SK-N-SH (cell line): Measurements from ENCODE around the gene GLB1L3. TPM values are rescaled to one million over a fixed set of nuclear protein-coding genes. Genes with fewer than 3 reads are reported as not detected.

ENCODE experiments used
- CTCF ChIA-PET: fragments of 300-600, 350-600 bp; formaldehyde crosslinking; extraction: SDS; loops from one replicate; lab custom pipeline; 2021; lab: Yijun Ruan, JAX
- POLR2A ChIA-PET: fragments of 350-600 bp; sonication (Branson Sonifier 250); formaldehyde crosslinking; extraction: SDS; loops from one replicate; lab custom pipeline; 2020; ENCODE audit warnings: antibody characterized with exemption, inconsistent platforms; lab: Yijun Ruan, JAX
- DNase-seq: peaks from one replicate; pipeline ENCODE4 v3.0.0; 2012
- H2AFZ ChIP-seq: fragments of 200-600 bp; sonication (generic); 2 replicates; pipeline ENCODE4 v1.8.1; 2016; ENCODE audit warnings: antibody characterized with exemption, mild to moderate bottlenecking, low read depth
- H3F3A ChIP-seq: fragments of 200-600 bp; sonication (generic); replicated peaks from 2 replicates; pipeline ENCODE3; 2016; ENCODE audit warnings: antibody characterized with exemption, mild to moderate bottlenecking; ENCODE audit not compliant: insufficient read depth
- H3K27ac ChIP-seq, 2 experiments: fragments of 200-500 bp in 1 of 2; fragments of 200-600 bp in 1 of 2; sonication (Bioruptor generic) in 1 of 2; sonication (generic), shearing (Covaris generic) in 1 of 2; 2 replicates each; pipeline versions ENCODE4 v1.5.1 to v1.6.1; 2014 to 2016; ENCODE audit warnings: low read depth in 2 of 2, inconsistent platforms in 1 of 2, low read length in 1 of 2, mild to moderate bottlenecking in 1 of 2, mixed read lengths in 1 of 2
- H3K27me3 ChIP-seq: fragments of 200-600 bp; sonication (generic), shearing (Covaris generic); 2 replicates; pipeline ENCODE4 v1.6.1; 2016; ENCODE audit warnings: mixed run types; ENCODE audit not compliant: insufficient read depth
- H3K36me3 ChIP-seq, 2 experiments: fragments of 200-500 bp in 1 of 2; fragments of 200-600 bp in 1 of 2; sonication (Bioruptor generic) in 1 of 2; sonication (generic) in 1 of 2; replicated peaks in 1 of 2; 2 replicates each; pipeline versions ENCODE3 to v1.5.1; 2014 to 2016; ENCODE audit warnings: low read length in 1 of 2, mild to moderate bottlenecking in 1 of 2; ENCODE audit not compliant: insufficient read depth in 2 of 2, control insufficient read depth in 1 of 2
- H3K4me1 ChIP-seq, 2 experiments: fragments of 200-500 bp in 1 of 2; fragments of 200-600 bp in 1 of 2; sonication (Bioruptor generic) in 1 of 2; sonication (generic), shearing (Covaris generic) in 1 of 2; 2 replicates each; pipeline versions ENCODE4 v1.5.1 to v1.6.1; 2014 to 2016; ENCODE audit warnings: low read depth in 1 of 2, low read length in 1 of 2, mixed run types in 1 of 2; ENCODE audit not compliant: insufficient read depth in 2 of 2, control insufficient read depth in 1 of 2
- H3K4me2 ChIP-seq: fragments of 200-600 bp; sonication (generic), shearing (Covaris generic); 2 replicates; pipeline ENCODE4 v1.6.1; 2017; ENCODE audit warnings: mixed run types
- H3K4me3 ChIP-seq, 2 experiments: fragments of 200-500 bp in 1 of 2; fragments of 200-600 bp in 1 of 2; sonication (Bioruptor generic) in 1 of 2; sonication (generic), shearing (Covaris generic) in 1 of 2; 2 replicates each; pipeline versions ENCODE4 v1.5.1 to v1.8.1; 2014 to 2016; ENCODE audit warnings: low read depth in 2 of 2, inconsistent platforms in 1 of 2, low read length in 1 of 2, mild to moderate bottlenecking in 1 of 2, mixed read lengths in 1 of 2, moderate library complexity in 1 of 2
- H3K79me2 ChIP-seq: fragments of 200-600 bp; sonication (generic); 2 replicates; pipeline ENCODE4 v1.8.1; 2017; ENCODE audit warnings: mild to moderate bottlenecking; ENCODE audit not compliant: insufficient read depth
- H3K9ac ChIP-seq: fragments of 200-600 bp; sonication (generic); 2 replicates; pipeline ENCODE4 v1.6.1; 2017; ENCODE audit warnings: mixed run types
- H3K9me2 ChIP-seq: fragments of 200-600 bp; sonication (generic); 2 replicates; pipeline ENCODE4 v1.6.1; 2017; ENCODE audit warnings: mixed run types
- H3K9me3 ChIP-seq: fragments of 200-600 bp; sonication (generic); 2 replicates; pipeline ENCODE4 v1.6.1; 2017; ENCODE audit warnings: mixed run types, mild to moderate bottlenecking, moderate library complexity
- H4K20me1 ChIP-seq: fragments of 200-600 bp; sonication (generic); 2 replicates; pipeline ENCODE4 v1.6.1; 2017; ENCODE audit warnings: mild to moderate bottlenecking, mixed run types; ENCODE audit not compliant: insufficient read depth
- ELF1 ChIP-seq: IDR thresholded peaks from 2 replicates; pipeline ENCODE4 v1.4.0; 2012
- EP300 ChIP-seq, 2 experiments: IDR thresholded peaks; 2 replicates each; pipeline versions ENCODE4 v1.4.0 to v1.6.1; 2012; ENCODE audit warnings: borderline replicate concordance in 1 of 2, low read depth in 1 of 2, low read length in 1 of 2
- EZH2phosphoT487 ChIP-seq: fragments of 200-600 bp; sonication (generic); IDR thresholded peaks from 2 replicates; pipeline ENCODE4 v1.6.1; 2017; ENCODE audit warnings: low read depth, mixed run types, mild to moderate bottlenecking, antibody characterized with exemption, moderate library complexity, borderline replicate concordance
- FOSL2 ChIP-seq: IDR thresholded peaks from 2 replicates; pipeline ENCODE4 v1.4.0; 2012; ENCODE audit warnings: low read depth, mild to moderate bottlenecking, moderate library complexity, borderline replicate concordance
- GABPA ChIP-seq: IDR thresholded peaks from 2 replicates; pipeline ENCODE4 v1.4.0; 2012; ENCODE audit warnings: low read depth, mild to moderate bottlenecking
- MXI1 ChIP-seq: IDR thresholded peaks from 2 replicates; pipeline ENCODE4 v1.6.1; 2012; ENCODE audit warnings: mild to moderate bottlenecking, low read depth, low read length, improper control_type of control experiment
- NFIC ChIP-seq: IDR thresholded peaks from 2 replicates; pipeline ENCODE4 v1.4.0; 2012; ENCODE audit warnings: borderline replicate concordance
- NRF1 ChIP-seq: IDR thresholded peaks from 2 replicates; pipeline ENCODE4 v1.6.1; 2012; ENCODE audit warnings: low read depth, mild to moderate bottlenecking, low read length
- RFX5 ChIP-seq: IDR thresholded peaks from 2 replicates; pipeline ENCODE4 v1.6.1; 2012; ENCODE audit warnings: mild to moderate bottlenecking, improper control_type of control experiment, low read length
- SIN3A ChIP-seq: IDR thresholded peaks from 2 replicates; pipeline ENCODE4 v1.6.1; 2012; ENCODE audit warnings: low read depth, mild to moderate bottlenecking, low read length, moderate library complexity, borderline replicate concordance
- SMC3 ChIP-seq: IDR thresholded peaks from 2 replicates; pipeline ENCODE4 v1.6.1; 2012; ENCODE audit warnings: low read depth, low read length, improper control_type of control experiment
- TCF12 ChIP-seq: IDR thresholded peaks from 2 replicates; pipeline ENCODE4 v1.4.0; 2012
- USF2 ChIP-seq: fragments of 150-350 bp; IDR thresholded peaks from 2 replicates; pipeline ENCODE4 v1.6.1; 2017; ENCODE audit warnings: antibody characterized with exemption, low read length, low read depth, borderline replicate concordance
- YY1 ChIP-seq: IDR thresholded peaks from 2 replicates; pipeline ENCODE4 v1.4.0; 2012; ENCODE audit warnings: low read depth, mild to moderate bottlenecking
- ZBTB33 ChIP-seq: IDR thresholded peaks from 2 replicates; pipeline ENCODE4 v1.4.0; 2012; ENCODE audit warnings: low read depth, borderline replicate concordance
- WGBS: methylation state at CpG from one replicate; pipeline ENCODE4 v1.1.6; 2017; ENCODE audit warnings: low lambda C conversion rate; 5-methylcytosine and 5-hydroxymethylcytosine counted together
- polyA plus RNA-seq, 3 experiments: library from polyadenylated mRNA; depleted of rRNA; stranded (reverse); fragments of >200 nt; gene quantifications; 2 replicates each; pipeline ENCODE4 v1.2.3, GENCODE V29; 2012

GLB1L3 gene
- polyA plus RNA-seq, 1 of the 3 experiments (the other 2 are of a cell fraction) = not detected

DNA sequence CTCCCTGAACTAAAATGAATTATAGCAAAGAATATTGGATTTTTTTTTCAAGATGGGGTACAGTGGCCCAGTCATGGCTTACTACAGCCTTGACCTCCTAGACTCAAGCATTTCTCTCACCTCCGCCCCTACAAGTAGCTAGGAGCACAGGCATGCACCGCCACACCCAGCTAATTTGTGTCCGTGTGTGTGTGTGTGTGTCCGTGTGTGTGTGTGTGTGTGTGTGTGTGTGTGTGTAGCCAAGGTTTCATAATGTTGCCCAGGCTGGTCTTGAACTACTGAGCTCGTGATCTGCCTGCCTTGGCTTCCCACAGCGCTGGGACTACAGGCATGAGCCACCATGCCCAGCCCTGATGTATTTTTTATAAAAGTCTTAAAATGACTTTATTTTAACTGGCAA, 35.6 kb upstream of the GLB1L3 start:
- DNase-seq = no peak
- Histone ChIP-seq H3K4me1 (peaks cover 3 to 10% of the 10 kb centered on the region in 2 experiments; a peak in 3 of 4 replicates), H3K4me3 (no peak overlapping the region), H3K9ac (no peak overlapping the region), H3K79me2 (peaks cover 9% of the 10 kb centered on the region; the same call in 1 of the 2 replicates), H3K9me2 (no peaks in the 10 kb centered on the region), H3K4me2 (no peak overlapping the region), H3F3A (peaks cover 17% of the 10 kb centered on the region), H3K27ac (no peak overlapping the region), H3K27me3 (no peaks in the 10 kb centered on the region), H3K36me3 (peaks cover 35 to 67% of the 10 kb centered on the region in 2 experiments), H2AFZ (no peak overlapping the region), H4K20me1 (no peaks in the 10 kb centered on the region), H3K9me3 (no peaks in the 10 kb centered on the region)
- WGBS = 68% methylated on average over 6 of the region's 6 CpGs
- CTCF ChIA-PET = interaction anchor here (1.1 to 1.6 kb wide), 2 partner anchors 9 to 13 kb away, joined by 3 read pairs; partner anchors contain the start of genes ACAD8 and THYN1
- TF ChIP-seq GABPA = no peak
- TF ChIP-seq TCF12 = no peak
- no peak for TF ChIP-seq SMC3
- TF ChIP-seq NFIC = no peak
- no peak for TF ChIP-seq FOSL2
- no peak for TF ChIP-seq ELF1
- no peak for TF ChIP-seq NRF1
- no peak for TF ChIP-seq YY1
- no peak for TF ChIP-seq USF2
- no peak for TF ChIP-seq ZBTB33
- POLR2A ChIA-PET = no interaction called here

- Histone ChIP-seq H3K27me3 (no peaks in the 10 kb centered on the region), H3K9me2 (no peaks in the 10 kb centered on the region), H3K9me3 (no peaks in the 10 kb centered on the region), H3K4me3 (no peak overlapping the region), H3K4me2 (no peak overlapping the region), H3K4me1 (peaks cover 3 to 7% of the 10 kb centered on the region in 2 experiments; a peak in 2 of 4 replicates), H3K9ac (no peak overlapping the region), H4K20me1 (no peaks in the 10 kb centered on the region), H3K79me2 (peaks cover 9% of the 10 kb centered on the region; the same call in 1 of the 2 replicates), H3F3A (peaks cover 5% of the 10 kb centered on the region), H2AFZ (no peak overlapping the region), H3K36me3 (peaks cover 30 to 79% of the 10 kb centered on the region in 2 experiments), H3K27ac (no peak overlapping the region)
- POLR2A ChIA-PET = no interaction called here
- DNase-seq = no peak
- CTCF ChIA-PET = interaction anchor here (1.4 kb wide), 1 partner anchor 18 kb away, joined by 3 read pairs; the partner anchor contains the start of genes NCAPD3 and VPS26B
- WGBS = 96% methylated on average over 9 of the region's 9 CpGs
- TF ChIP-seq SMC3 (no peak), EZH2phosphoT487 (no peak), RFX5 (no peak), EP300 (IDR thresholded peaks at IDR 0.05; ENCODE audit: borderline replicate concordance in 1 of 2, low read depth in 1 of 2, low read length in 1 of 2) (no peak), MXI1 (no peak), SIN3A (no peak)
Observed at GRCh38 chr11:134242376-134242775, 33.8 kb upstream of the GLB1L3 start.
